ENCODE data around the gene ADAP2.

Gene ADAP2

DNA sequence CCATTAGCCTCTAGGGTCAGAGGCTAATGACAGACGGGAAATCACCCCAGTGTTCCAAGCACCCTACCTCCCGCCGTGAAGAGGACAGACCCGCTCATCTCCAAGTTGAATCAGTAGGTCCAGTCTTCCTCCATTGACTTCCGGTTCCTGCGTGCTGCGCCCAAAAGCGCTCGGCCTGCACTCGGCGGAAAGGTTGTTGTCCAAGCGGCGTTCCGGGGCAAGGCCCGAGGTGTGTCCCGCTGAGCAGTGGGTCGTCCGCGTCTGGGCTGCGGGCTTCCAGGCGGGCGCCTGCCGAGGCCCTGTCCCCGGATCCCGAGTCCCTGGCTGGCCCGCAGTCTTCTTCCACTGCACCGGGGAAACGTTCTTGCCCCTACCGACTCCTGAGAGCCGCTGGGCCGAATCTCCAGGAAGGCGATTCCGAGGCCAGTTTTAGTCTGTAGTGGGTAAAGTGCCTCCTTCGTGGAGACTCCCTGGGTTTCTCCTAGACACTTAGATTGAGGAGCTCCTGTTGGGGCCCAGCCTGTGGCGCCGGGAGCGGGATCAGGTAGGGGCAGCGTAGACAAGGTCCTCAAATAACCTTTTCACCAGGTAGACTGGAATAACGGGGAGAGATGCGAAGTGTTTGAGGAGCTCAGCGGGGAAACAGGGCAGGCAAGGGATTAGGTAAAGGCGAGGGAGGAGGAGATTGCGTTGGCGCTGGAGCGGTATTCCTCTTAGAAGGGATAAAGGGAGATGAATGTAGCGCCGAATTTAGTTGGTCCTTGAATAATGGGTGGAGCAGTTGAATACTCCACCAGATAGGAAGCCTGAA lies 15.4 kb upstream of the ADAP2 start, which contains the start of gene TEFM:
TSS of gene TEFM (minus strand) at position 138 of the 811 bp plus-strand sequence. CDS start at position 98, 40 bp downstream.
- TF ChIP-seq TAF1 (IDR thresholded peaks at IDR 0.05; ENCODE audit: borderline replicate concordance, insufficient read depth, low read length): peak; percentile 97
- peak; percentile 85 for TF ChIP-seq SIN3A (IDR thresholded peaks at IDR 0.05; ENCODE audit: borderline replicate concordance, insufficient read depth, low read length)
- TF ChIP-seq, protein P1, sequence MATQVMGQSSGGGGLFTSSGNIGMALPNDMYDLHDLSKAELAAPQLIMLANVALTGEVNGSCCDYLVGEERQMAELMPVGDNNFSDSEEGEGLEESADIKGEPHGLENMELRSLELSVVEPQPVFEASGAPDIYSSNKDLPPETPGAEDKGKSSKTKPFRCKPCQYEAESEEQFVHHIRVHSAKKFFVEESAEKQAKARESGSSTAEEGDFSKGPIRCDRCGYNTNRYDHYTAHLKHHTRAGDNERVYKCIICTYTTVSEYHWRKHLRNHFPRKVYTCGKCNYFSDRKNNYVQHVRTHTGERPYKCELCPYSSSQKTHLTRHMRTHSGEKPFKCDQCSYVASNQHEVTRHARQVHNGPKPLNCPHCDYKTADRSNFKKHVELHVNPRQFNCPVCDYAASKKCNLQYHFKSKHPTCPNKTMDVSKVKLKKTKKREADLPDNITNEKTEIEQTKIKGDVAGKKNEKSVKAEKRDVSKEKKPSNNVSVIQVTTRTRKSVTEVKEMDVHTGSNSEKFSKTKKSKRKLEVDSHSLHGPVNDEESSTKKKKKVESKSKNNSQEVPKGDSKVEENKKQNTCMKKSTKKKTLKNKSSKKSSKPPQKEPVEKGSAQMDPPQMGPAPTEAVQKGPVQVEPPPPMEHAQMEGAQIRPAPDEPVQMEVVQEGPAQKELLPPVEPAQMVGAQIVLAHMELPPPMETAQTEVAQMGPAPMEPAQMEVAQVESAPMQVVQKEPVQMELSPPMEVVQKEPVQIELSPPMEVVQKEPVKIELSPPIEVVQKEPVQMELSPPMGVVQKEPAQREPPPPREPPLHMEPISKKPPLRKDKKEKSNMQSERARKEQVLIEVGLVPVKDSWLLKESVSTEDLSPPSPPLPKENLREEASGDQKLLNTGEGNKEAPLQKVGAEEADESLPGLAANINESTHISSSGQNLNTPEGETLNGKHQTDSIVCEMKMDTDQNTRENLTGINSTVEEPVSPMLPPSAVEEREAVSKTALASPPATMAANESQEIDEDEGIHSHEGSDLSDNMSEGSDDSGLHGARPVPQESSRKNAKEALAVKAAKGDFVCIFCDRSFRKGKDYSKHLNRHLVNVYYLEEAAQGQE (IDR thresholded peaks at IDR 0.05; ENCODE audit: insufficient read depth in 1 of 2, low read depth in 2 of 2, low read length in 2 of 2): peak; percentile 53 to 62; a peak in 3 of 4 replicates
- peak; percentile 86 for TF ChIP-seq POLR2AphosphoS5 (IDR thresholded peaks at IDR 0.05; ENCODE audit: low read depth, low read length)
- TF ChIP-seq FOXP2 (optimal IDR thresholded peaks at IDR 0.05; ENCODE audit: borderline replicate concordance, extremely low read depth, extremely low read length, insufficient read depth): peak; percentile 99

DNA sequence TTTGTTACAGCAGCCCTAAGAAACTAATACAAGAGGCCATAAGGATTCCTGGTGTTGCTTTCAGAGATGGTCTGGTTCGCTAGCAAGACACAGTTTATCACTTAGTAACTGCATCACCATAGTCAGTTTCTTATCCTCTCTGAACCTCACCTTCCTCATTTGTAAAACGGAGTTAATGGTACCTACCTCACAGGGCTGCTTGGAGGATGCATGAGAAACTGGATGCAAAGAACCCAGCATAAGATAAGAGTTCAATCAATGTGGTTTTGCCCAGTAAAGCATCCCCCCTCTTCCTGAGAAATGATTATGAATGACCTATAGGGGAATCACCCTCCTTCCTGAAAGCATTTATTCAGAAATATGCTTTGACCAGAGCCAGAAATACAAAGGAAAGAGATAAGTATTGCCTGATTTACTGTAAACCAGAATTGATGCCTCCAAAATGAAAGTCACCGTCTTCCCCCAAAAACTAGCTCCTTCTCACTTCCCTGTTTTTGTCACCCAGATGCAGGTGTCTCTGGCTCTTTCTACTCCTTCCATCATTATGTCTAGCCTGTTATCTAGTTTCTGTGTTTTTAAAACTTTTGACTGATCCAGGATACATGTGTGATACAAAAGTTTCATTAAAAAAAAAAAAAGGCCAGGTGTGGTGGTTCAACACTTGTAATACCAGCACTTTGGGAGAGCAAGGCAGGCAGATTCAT lies 12.9 kb upstream of the ADAP2 start:
- TF ChIP-seq TAF1 (IDR thresholded peaks at IDR 0.05; ENCODE audit: borderline replicate concordance, insufficient read depth, low read length): no peak
- no peak for TF ChIP-seq POLR2AphosphoS5 (IDR thresholded peaks at IDR 0.05; ENCODE audit: low read depth, low read length)
- TF ChIP-seq FOXP2 (optimal IDR thresholded peaks at IDR 0.05; ENCODE audit: borderline replicate concordance, extremely low read depth, extremely low read length, insufficient read depth): no peak
- no peak for TF ChIP-seq SIN3A (IDR thresholded peaks at IDR 0.05; ENCODE audit: borderline replicate concordance, insufficient read depth, low read length)
- TF ChIP-seq, protein P1 (IDR thresholded peaks at IDR 0.05; ENCODE audit: insufficient read depth in 1 of 2, low read depth in 2 of 2, low read length in 2 of 2): no peak

DNA sequence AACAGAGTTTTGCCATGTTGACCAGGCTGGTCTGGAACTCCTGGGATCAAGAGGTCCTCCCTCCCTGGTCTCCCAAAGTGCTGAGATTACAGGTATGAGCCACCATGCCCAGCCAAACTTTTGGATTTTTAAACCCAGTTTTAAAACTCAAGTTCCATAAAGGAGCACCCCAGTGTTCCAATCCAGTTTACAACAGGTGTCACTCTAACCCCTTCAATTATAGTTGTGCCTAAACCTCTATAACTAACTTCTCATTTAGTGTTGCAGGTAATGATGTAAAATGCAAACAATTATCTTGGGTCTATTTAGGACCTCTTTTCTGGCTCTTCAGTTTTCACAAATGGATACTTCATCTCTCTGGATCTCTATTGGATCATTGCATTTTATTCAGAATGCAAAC lies 7.8 kb upstream of the ADAP2 start:
- no peak for TF ChIP-seq TAF1 (IDR thresholded peaks at IDR 0.05; ENCODE audit: borderline replicate concordance, insufficient read depth, low read length)
- no peak for TF ChIP-seq FOXP2 (optimal IDR thresholded peaks at IDR 0.05; ENCODE audit: borderline replicate concordance, extremely low read depth, extremely low read length, insufficient read depth)
- no peak for TF ChIP-seq SIN3A (IDR thresholded peaks at IDR 0.05; ENCODE audit: borderline replicate concordance, insufficient read depth, low read length)
- TF ChIP-seq POLR2AphosphoS5 (IDR thresholded peaks at IDR 0.05; ENCODE audit: low read depth, low read length): no peak
- TF ChIP-seq, protein P1 (IDR thresholded peaks at IDR 0.05; ENCODE audit: insufficient read depth in 1 of 2, low read depth in 2 of 2, low read length in 2 of 2): no peak

DNA sequence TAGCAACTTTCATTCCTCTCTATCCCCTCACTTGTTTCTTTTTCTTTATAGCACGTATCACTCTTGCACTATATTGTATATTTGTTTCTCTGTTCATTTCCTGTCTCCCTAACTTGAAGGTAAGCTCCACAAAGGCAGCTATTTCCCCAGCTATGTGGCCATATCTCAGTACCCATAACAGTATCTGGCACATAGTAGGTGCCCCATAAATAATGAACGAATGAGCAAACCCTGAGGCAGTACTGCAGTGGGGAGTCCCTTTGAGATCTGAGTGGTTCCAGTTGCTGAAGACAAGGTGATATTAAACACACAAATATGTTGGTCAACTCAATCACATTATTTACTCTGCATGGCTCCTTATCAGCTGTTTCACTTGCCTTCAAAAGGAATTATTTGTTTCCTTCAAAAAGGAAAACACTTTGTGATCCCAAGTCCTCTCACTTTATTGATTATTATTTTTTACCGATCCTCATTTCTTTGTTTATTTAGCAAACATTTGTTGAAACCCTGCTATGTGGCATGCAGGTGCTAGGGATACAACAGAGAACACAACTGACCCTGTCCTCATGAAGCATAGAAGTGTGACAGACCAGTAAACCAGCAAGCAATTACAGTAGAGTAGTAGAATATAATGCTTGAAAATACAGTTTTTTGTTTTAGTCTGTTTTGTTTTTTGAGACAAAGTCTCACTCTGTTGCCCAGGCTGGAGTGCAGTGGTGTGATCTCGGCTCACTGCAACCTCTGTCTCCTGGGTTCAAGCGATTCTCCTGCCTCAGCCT lies 5.7 kb upstream of the ADAP2 start:
- TF ChIP-seq POLR2AphosphoS5 (IDR thresholded peaks at IDR 0.05; ENCODE audit: low read depth, low read length) (no peak), TAF1 (IDR thresholded peaks at IDR 0.05; ENCODE audit: borderline replicate concordance, insufficient read depth, low read length) (no peak), SIN3A (IDR thresholded peaks at IDR 0.05; ENCODE audit: borderline replicate concordance, insufficient read depth, low read length) (no peak), FOXP2 (optimal IDR thresholded peaks at IDR 0.05; ENCODE audit: borderline replicate concordance, extremely low read depth, extremely low read length, insufficient read depth) (no peak)
- TF ChIP-seq, protein P1 (IDR thresholded peaks at IDR 0.05; ENCODE audit: insufficient read depth in 1 of 2, low read depth in 2 of 2, low read length in 2 of 2): no peak
